ENCODE measurements around the gene SLC15A1.

The SLC15A1 gene

GRCh38 chr13:98787173-98787572, 34.7 kb upstream of the SLC15A1 start:
- H3K9ac ChIP-seq (ENCODE audit: insufficient read length, low read depth): no peak overlapping the region
- no peaks in the 10 kb centered on the region for H3K36me3 ChIP-seq (ENCODE audit: insufficient read depth, insufficient read length, low read length)
- no peaks in the 10 kb centered on the region for H3K9me3 ChIP-seq (ENCODE audit: insufficient read depth, low read length)
- H3K4me1 ChIP-seq (ENCODE audit: insufficient read depth, insufficient read length): no peaks in the 10 kb centered on the region
- no peaks in the 10 kb centered on the region for H3K27me3 ChIP-seq (ENCODE audit: insufficient read depth, insufficient read length)
- no peak overlapping the region for H3K4me3 ChIP-seq (ENCODE audit: insufficient read length, low read depth)
- TF ChIP-seq YY1 (IDR thresholded peaks at IDR 0.05; ENCODE audit: insufficient read depth, insufficient read length) (no peak), SUZ12 (IDR thresholded peaks at IDR 0.05; ENCODE audit: extremely low read depth, insufficient read depth, insufficient read length) (no peak), ZNF274 (IDR thresholded peaks at IDR 0.05; ENCODE audit: low read depth, low read length) (no peak)
- no peak for DNase-seq (ENCODE audit: low read depth, low spot score)

DNA sequence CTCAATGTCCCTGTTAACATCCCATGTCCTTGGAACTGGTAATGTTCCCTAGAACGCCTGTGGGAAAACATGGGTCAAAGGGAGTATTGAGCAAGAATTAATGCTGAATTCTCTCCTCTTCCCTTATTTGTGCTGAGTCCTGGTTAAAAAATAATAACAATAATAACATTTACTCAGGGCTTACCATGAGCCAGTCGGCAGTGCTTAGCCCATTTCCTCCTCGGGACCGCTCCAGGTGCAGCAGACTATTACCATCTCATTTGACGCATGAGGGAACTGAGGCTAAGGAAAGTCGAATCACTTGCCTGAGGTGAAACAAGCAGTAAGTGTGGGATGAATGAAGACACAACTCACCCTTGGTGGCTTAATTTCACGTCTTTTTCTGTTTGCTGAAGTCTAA, 33.6 kb upstream of the SLC15A1 start:
- no peaks in the 10 kb centered on the region for H3K9me3 ChIP-seq (ENCODE audit: insufficient read depth, low read length)
- TF ChIP-seq YY1 (IDR thresholded peaks at IDR 0.05; ENCODE audit: insufficient read depth, insufficient read length): no peak
- no peak for TF ChIP-seq ZNF274 (IDR thresholded peaks at IDR 0.05; ENCODE audit: low read depth, low read length)
- no peak for DNase-seq (ENCODE audit: low read depth, low spot score)
- H3K36me3 ChIP-seq (ENCODE audit: insufficient read depth, insufficient read length, low read length): no peaks in the 10 kb centered on the region
- no peak overlapping the region for H3K4me3 ChIP-seq (ENCODE audit: insufficient read length, low read depth)
- H3K27me3 ChIP-seq (ENCODE audit: insufficient read depth, insufficient read length): no peaks in the 10 kb centered on the region
- no peaks in the 10 kb centered on the region for H3K4me1 ChIP-seq (ENCODE audit: insufficient read depth, insufficient read length)
- H3K9ac ChIP-seq (ENCODE audit: insufficient read length, low read depth): no peak overlapping the region

DNA sequence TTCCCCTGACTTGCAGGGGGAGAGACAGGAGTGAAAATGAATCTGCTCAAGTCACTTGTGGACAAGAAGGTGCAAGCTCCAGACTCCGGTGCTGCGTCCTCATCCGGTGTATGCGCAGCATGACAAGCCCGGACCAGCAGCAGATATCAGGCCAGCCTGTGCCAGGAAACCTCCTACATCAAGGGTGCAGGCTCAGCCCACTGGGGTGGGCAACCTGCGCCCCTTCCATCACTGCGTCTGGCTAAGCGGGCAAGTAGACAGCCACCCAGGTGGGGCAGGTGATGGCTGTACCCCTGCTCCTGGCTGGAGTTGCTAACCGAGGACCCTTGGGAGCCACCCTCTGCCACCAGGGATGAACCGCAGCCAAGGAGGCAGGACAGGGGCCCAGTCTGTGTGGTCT, 32.9 kb upstream of the SLC15A1 start:
- Histone ChIP-seq H3K27me3 (ENCODE audit: insufficient read depth, insufficient read length) (no peaks in the 10 kb centered on the region), H3K9me3 (ENCODE audit: insufficient read depth, low read length) (no peaks in the 10 kb centered on the region), H3K9ac (ENCODE audit: insufficient read length, low read depth) (no peak overlapping the region), H3K36me3 (ENCODE audit: insufficient read depth, insufficient read length, low read length) (no peaks in the 10 kb centered on the region), H3K4me1 (ENCODE audit: insufficient read depth, insufficient read length) (no peaks in the 10 kb centered on the region), H3K4me3 (ENCODE audit: insufficient read length, low read depth) (no peak overlapping the region)
- no peak for TF ChIP-seq SUZ12 (IDR thresholded peaks at IDR 0.05; ENCODE audit: extremely low read depth, insufficient read depth, insufficient read length)
- TF ChIP-seq YY1 (IDR thresholded peaks at IDR 0.05; ENCODE audit: insufficient read depth, insufficient read length): no peak
- TF ChIP-seq ZNF274 (IDR thresholded peaks at IDR 0.05; ENCODE audit: low read depth, low read length): no peak
- no peak for DNase-seq (ENCODE audit: low read depth, low spot score)

- Histone ChIP-seq H3K27me3 (ENCODE audit: insufficient read depth, insufficient read length) (no peaks in the 10 kb centered on the region), H3K9me3 (ENCODE audit: insufficient read depth, low read length) (no peaks in the 10 kb centered on the region), H3K9ac (ENCODE audit: insufficient read length, low read depth) (no peak overlapping the region), H3K36me3 (ENCODE audit: insufficient read depth, insufficient read length, low read length) (no peaks in the 10 kb centered on the region), H3K4me1 (ENCODE audit: insufficient read depth, insufficient read length) (no peaks in the 10 kb centered on the region), H3K4me3 (ENCODE audit: insufficient read length, low read depth) (no peak overlapping the region)
- TF ChIP-seq YY1 (IDR thresholded peaks at IDR 0.05; ENCODE audit: insufficient read depth, insufficient read length) (no peak), SUZ12 (IDR thresholded peaks at IDR 0.05; ENCODE audit: extremely low read depth, insufficient read depth, insufficient read length) (no peak), ZNF274 (IDR thresholded peaks at IDR 0.05; ENCODE audit: low read depth, low read length) (no peak)
- DNase-seq (ENCODE audit: low read depth, low spot score): no peak
Measured at GRCh38 chr13:98784666-98785065, 32.2 kb upstream of the SLC15A1 start.

DNA sequence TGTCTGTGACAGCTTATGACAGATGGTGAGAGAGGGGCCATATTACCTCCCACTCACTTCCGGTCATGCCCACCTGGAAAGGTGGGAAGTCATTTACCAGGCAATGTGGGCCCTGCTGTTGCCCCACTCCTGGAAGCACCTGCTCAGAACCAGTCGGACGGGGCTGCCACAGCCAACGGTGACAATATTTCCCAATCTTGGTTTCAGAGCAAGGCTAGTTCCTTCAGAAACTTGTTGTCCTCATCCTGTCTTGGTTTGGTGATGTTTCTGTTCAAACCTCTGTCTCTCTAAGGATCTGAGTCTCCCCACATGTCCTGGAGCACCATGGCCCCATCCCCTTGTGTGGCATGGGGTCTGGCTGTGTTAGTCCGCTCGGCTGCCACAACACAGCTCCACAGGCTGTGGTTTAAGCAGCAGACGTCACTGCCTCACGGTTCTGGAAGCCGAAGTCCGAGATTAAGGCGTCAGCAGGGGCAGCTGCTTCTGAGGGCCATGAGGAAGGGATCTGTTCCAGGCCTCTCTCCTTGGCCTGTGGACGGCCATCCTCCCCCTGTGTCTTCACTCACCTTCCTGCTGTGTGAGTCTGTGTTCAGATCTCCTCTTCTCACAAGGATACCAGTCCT, 31.5 kb upstream of the SLC15A1 start:
- Histone ChIP-seq H3K4me3 (ENCODE audit: insufficient read length, low read depth) (no peak overlapping the region), H3K9me3 (ENCODE audit: insufficient read depth, low read length) (no peaks in the 10 kb centered on the region), H3K36me3 (ENCODE audit: insufficient read depth, insufficient read length, low read length) (no peaks in the 10 kb centered on the region), H3K4me1 (ENCODE audit: insufficient read depth, insufficient read length) (no peaks in the 10 kb centered on the region), H3K27me3 (ENCODE audit: insufficient read depth, insufficient read length) (no peaks in the 10 kb centered on the region), H3K9ac (ENCODE audit: insufficient read length, low read depth) (no peak overlapping the region)
- TF ChIP-seq SUZ12 (IDR thresholded peaks at IDR 0.05; ENCODE audit: extremely low read depth, insufficient read depth, insufficient read length) (no peak), YY1 (IDR thresholded peaks at IDR 0.05; ENCODE audit: insufficient read depth, insufficient read length) (no peak), ZNF274 (IDR thresholded peaks at IDR 0.05; ENCODE audit: low read depth, low read length) (no peak)
- DNase-seq (ENCODE audit: low read depth, low spot score): no peak

DNA sequence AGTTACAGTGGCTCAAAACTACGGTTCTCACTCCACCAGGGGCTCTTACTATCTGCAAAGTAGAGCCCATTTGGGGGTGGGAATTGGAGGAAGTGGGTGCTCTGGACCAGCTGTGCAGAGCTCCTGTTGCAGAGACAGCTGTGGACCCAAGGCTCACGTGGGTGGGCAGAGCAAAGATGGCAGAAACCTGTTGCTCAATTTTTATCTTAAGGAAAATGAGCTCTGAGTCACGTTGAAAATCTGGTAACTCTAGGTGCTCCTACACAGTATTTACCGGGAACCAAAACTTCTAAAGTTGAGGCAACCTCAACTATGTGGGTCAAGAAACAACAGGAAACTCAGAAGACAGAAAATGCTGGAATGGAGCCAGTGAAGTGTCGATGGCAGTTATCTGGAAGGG, 30.2 kb upstream of the SLC15A1 start:
- Histone ChIP-seq H3K27me3 (ENCODE audit: insufficient read depth, insufficient read length) (no peaks in the 10 kb centered on the region), H3K4me1 (ENCODE audit: insufficient read depth, insufficient read length) (no peaks in the 10 kb centered on the region), H3K4me3 (ENCODE audit: insufficient read length, low read depth) (no peak overlapping the region), H3K9me3 (ENCODE audit: insufficient read depth, low read length) (no peaks in the 10 kb centered on the region), H3K9ac (ENCODE audit: insufficient read length, low read depth) (no peak overlapping the region), H3K36me3 (ENCODE audit: insufficient read depth, insufficient read length, low read length) (no peaks in the 10 kb centered on the region)
- DNase-seq (ENCODE audit: low read depth, low spot score): no peak
- TF ChIP-seq ZNF274 (IDR thresholded peaks at IDR 0.05; ENCODE audit: low read depth, low read length): no peak
- TF ChIP-seq YY1 (IDR thresholded peaks at IDR 0.05; ENCODE audit: insufficient read depth, insufficient read length): no peak
- no peak for TF ChIP-seq SUZ12 (IDR thresholded peaks at IDR 0.05; ENCODE audit: extremely low read depth, insufficient read depth, insufficient read length)

GRCh38 chr13:98781905-98782304, 29.4 kb upstream of the SLC15A1 start:
- Histone ChIP-seq H3K4me3 (ENCODE audit: insufficient read length, low read depth) (no peak overlapping the region), H3K9ac (ENCODE audit: insufficient read length, low read depth) (no peak overlapping the region), H3K4me1 (ENCODE audit: insufficient read depth, insufficient read length) (no peaks in the 10 kb centered on the region), H3K36me3 (ENCODE audit: insufficient read depth, insufficient read length, low read length) (no peaks in the 10 kb centered on the region), H3K27me3 (ENCODE audit: insufficient read depth, insufficient read length) (no peaks in the 10 kb centered on the region), H3K9me3 (ENCODE audit: insufficient read depth, low read length) (no peaks in the 10 kb centered on the region)
- no peak for DNase-seq (ENCODE audit: low read depth, low spot score)
- no peak for TF ChIP-seq ZNF274 (IDR thresholded peaks at IDR 0.05; ENCODE audit: low read depth, low read length)
- no peak for TF ChIP-seq YY1 (IDR thresholded peaks at IDR 0.05; ENCODE audit: insufficient read depth, insufficient read length)
- TF ChIP-seq SUZ12 (IDR thresholded peaks at IDR 0.05; ENCODE audit: extremely low read depth, insufficient read depth, insufficient read length): no peak

Data from NT2/D1 (cell line).